Nephron progenitor cell (in vitro differentiated cells): ENCODE results near the gene YTHDC1.
A peak's percentile ranks its signal among the peaks of the same experiment; 100 is the strongest.

ENCODE experiments used
- DNase-seq: peaks from one replicate; pipeline ENCODE4 v3.0.0; 2021
- H3K27ac Mint-ChIP-seq: 2 replicates; pipeline ENCODE4 v1.8.0; 2021; ENCODE audit warnings: mild to moderate bottlenecking, moderate library complexity, mixed read lengths
- H3K27me3 Mint-ChIP-seq: 2 replicates; pipeline ENCODE4 v1.8.0; 2021; ENCODE audit warnings: mild to moderate bottlenecking, low read depth, mixed read lengths; ENCODE audit not compliant: poor library complexity
- H3K36me3 Mint-ChIP-seq: 2 replicates; pipeline ENCODE4 v1.8.0; 2021; ENCODE audit warnings: low read depth, mixed read lengths
- H3K4me1 Mint-ChIP-seq: 2 replicates; pipeline ENCODE4 v1.8.0; 2021; ENCODE audit warnings: mixed read lengths
- H3K4me3 Mint-ChIP-seq: 2 replicates; pipeline ENCODE4 v1.8.0; 2021; ENCODE audit warnings: mild to moderate bottlenecking, moderate library complexity, mixed read lengths
- H3K9me3 Mint-ChIP-seq: 2 replicates; pipeline ENCODE4 v1.8.0; 2021; ENCODE audit warnings: mild to moderate bottlenecking, moderate library complexity, mixed read lengths
- TF ChIP-seq, protein P1 (sequence below): fragments of 200-600 bp; sonication (generic); IDR thresholded peaks from 2 replicates; pipeline ENCODE4 v1.5.0; 2021; ENCODE audit warnings: antibody characterized with exemption

Gene YTHDC1

DNA sequence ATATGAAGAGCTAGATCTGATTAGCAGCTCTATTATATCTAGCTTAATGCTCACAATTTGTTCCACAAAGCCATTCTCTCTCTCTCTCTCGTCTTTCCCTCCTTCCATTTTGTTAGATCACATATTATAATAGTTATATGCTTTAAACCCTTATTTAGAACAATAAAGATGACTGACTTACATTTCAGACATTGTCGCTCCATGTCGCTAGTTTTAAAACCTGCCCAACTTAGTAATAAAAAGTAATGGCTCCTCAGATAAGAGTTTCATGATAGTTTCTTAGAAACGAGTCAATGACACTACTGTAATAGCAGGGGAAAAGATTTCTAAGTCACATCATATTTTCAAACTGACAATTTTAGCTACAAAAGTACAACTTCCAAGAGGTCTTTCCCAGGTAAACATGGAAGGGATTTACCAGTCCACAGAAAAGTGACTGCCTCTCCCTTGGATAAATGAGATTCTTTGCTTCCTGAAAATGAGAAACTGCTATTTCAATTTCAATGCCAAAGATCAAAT, 38.5 kb upstream of the YTHDC1 start:
- H3K27ac Mint-ChIP-seq: no peak overlapping the region
- no peaks in the 10 kb centered on the region for H3K9me3 Mint-ChIP-seq
- TF ChIP-seq, protein P1, sequence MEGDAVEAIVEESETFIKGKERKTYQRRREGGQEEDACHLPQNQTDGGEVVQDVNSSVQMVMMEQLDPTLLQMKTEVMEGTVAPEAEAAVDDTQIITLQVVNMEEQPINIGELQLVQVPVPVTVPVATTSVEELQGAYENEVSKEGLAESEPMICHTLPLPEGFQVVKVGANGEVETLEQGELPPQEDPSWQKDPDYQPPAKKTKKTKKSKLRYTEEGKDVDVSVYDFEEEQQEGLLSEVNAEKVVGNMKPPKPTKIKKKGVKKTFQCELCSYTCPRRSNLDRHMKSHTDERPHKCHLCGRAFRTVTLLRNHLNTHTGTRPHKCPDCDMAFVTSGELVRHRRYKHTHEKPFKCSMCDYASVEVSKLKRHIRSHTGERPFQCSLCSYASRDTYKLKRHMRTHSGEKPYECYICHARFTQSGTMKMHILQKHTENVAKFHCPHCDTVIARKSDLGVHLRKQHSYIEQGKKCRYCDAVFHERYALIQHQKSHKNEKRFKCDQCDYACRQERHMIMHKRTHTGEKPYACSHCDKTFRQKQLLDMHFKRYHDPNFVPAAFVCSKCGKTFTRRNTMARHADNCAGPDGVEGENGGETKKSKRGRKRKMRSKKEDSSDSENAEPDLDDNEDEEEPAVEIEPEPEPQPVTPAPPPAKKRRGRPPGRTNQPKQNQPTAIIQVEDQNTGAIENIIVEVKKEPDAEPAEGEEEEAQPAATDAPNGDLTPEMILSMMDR: no peak
- H3K36me3 Mint-ChIP-seq: no peaks in the 10 kb centered on the region
- no peak for DNase-seq
- H3K4me3 Mint-ChIP-seq: no peak overlapping the region
- no peaks in the 10 kb centered on the region for H3K4me1 Mint-ChIP-seq
- no peaks in the 10 kb centered on the region for H3K27me3 Mint-ChIP-seq

- no peaks in the 10 kb centered on the region for H3K36me3 Mint-ChIP-seq
- TF ChIP-seq, protein P1: no peak
- H3K27ac Mint-ChIP-seq: no peak overlapping the region
- DNase-seq: no peak
- H3K27me3 Mint-ChIP-seq: no peaks in the 10 kb centered on the region
- H3K9me3 Mint-ChIP-seq: no peaks in the 10 kb centered on the region
- no peaks in the 10 kb centered on the region for H3K4me1 Mint-ChIP-seq
- no peak overlapping the region for H3K4me3 Mint-ChIP-seq
Observed at GRCh38 chr4:68385267-68385666, 35.4 kb upstream of the YTHDC1 start.

DNA sequence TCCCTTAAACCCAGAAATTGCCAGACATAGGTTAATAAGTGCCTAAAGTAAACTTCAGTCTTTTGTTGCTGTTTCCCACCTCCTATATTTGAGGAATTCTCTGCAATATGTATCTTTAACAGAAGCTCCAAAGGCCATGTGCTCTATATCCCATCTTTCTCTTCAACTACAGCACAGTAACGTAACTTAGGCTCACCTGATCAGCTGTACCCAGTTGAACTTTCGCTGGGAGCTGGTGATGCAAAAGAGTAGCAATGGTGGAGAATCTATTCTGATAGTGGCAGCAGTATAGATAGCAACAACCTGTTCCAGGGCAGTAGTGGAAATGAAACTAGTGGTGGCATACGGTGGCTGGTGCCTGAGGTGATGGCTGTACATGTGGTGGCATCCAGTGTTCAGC, 33.2 kb upstream of the YTHDC1 start:
- Mint-ChIP-seq H3K27me3 (no peaks in the 10 kb centered on the region), H3K4me1 (no peaks in the 10 kb centered on the region), H3K27ac (no peak overlapping the region), H3K4me3 (no peak overlapping the region), H3K36me3 (no peaks in the 10 kb centered on the region), H3K9me3 (no peaks in the 10 kb centered on the region)
- no peak for DNase-seq
- TF ChIP-seq, protein P1: no peak

GRCh38 chr4:68378226-68378625, 28.3 kb upstream of the YTHDC1 start:
- no peaks in the 10 kb centered on the region for H3K9me3 Mint-ChIP-seq
- H3K27ac Mint-ChIP-seq: no peak overlapping the region
- DNase-seq: no peak
- peaks cover 14% of the 10 kb centered on the region for H3K4me1 Mint-ChIP-seq
- H3K27me3 Mint-ChIP-seq: peaks cover 9% of the 10 kb centered on the region
- H3K36me3 Mint-ChIP-seq: no peaks in the 10 kb centered on the region
- TF ChIP-seq, protein P1: no peak
- H3K4me3 Mint-ChIP-seq: no peak overlapping the region

DNA sequence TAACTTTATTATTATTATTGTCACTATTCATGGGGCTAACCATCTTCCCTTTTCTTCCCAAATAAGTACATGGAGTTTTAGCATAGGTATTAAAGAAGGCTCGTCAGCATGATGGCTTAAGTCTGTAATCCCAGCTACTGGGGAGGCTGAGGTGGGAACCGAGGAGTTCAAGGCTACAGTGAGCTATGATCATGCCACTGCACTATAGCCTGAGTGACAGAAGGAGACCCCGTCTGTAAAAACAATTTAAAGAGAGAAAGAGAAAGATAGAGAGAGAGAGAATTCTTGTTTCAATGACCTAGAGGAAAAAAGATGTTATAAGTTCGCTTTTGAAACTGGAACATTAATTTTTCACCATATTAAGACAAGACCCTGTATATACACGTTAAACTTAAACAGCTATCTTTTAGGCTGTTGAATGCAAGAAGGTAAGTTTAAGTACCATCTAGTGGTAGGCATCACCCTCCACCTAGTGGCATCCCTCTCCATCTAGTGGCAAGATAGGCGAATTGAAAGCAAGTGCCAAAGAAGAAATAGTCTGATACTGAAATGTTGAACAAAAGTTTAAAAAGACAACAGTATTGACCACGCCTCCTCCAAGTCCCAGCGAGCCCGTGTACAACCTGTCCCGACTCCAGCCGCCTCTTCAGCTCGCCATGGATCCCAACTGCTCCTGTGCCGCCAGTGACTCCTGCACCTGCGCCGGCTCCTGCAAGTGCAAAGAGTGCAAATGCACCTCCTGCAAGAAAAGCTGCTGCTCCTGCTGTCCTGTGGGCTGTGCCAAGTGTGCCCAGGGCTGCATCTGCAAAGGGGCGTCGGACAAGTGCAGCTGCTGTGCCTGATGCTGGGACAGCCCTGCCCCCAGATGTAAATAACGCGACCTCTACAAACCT, 26.0 kb upstream of the YTHDC1 start:
- TF ChIP-seq, protein P1: peak; percentile 56
- no peaks in the 10 kb centered on the region for H3K36me3 Mint-ChIP-seq
- peak; percentile 22 for DNase-seq
- no peak overlapping the region for H3K27ac Mint-ChIP-seq
- peak overlapping the region; percentile 71 for H3K4me3 Mint-ChIP-seq
- no peaks in the 10 kb centered on the region for H3K9me3 Mint-ChIP-seq
- H3K27me3 Mint-ChIP-seq: peaks cover 9% of the 10 kb centered on the region
- H3K4me1 Mint-ChIP-seq: peaks cover 16% of the 10 kb centered on the region
